HG02678 (cell line): ENCODE data around the gene RSPH6A.
"Not testable (repeated sequence)": the region's sequence is repeated elsewhere in the genome, so short reads cannot be mapped to it uniquely, and the experiment has no call there.

Experiments
- ATAC-seq: cut with Tn5 transposase; IDR thresholded peaks from one replicate; pipeline ENCODE4 v1.9.1; 2021; ENCODE audit warnings: mild to moderate bottlenecking, moderate library complexity; ENCODE audit not compliant: unreplicated experiment

The RSPH6A gene

GRCh38 chr19:45767410-45767880 lies 47.7 kb downstream of the RSPH6A start:
- no peak for ATAC-seq

- no peak for ATAC-seq
Measured at GRCh38 chr19:45766869-45767346, 48.2 kb downstream of the RSPH6A start.

GRCh38 chr19:45766296-45766868 lies 48.7 kb downstream of the RSPH6A start:
- no peak for ATAC-seq

GRCh38 chr19:45765702-45766295 lies 49.3 kb downstream of the RSPH6A start:
- ATAC-seq, result no peak

GRCh38 chr19:45764945-45765701 lies 50.0 kb downstream of the RSPH6A start:
- ATAC-seq, result no peak

- ATAC-seq, result no peak
Measured at GRCh38 chr19:45764475-45764874, 50.6 kb downstream of the RSPH6A start.

- no peak for ATAC-seq
Measured at GRCh38 chr19:45763691-45764294, 51.3 kb downstream of the RSPH6A start.

- no peak for ATAC-seq
Measured at GRCh38 chr19:45762870-45763631, 52.1 kb downstream of the RSPH6A start.

- ATAC-seq, result no peak
Measured at GRCh38 chr19:45761714-45762113, 53.4 kb downstream of the RSPH6A start.

GRCh38 chr19:45758921-45759320 lies 56.2 kb downstream of the RSPH6A start:
- ATAC-seq, result no peak

- ATAC-seq, result no peak
Measured at GRCh38 chr19:45757695-45758094, 57.4 kb downstream of the RSPH6A start.

GRCh38 chr19:45754323-45754722 lies 60.8 kb downstream of the RSPH6A start:
- no peak for ATAC-seq

- no peak for ATAC-seq
Measured at GRCh38 chr19:45753548-45753947, 61.6 kb downstream of the RSPH6A start.

- no peak for ATAC-seq
Measured at GRCh38 chr19:45752639-45753038, 62.5 kb downstream of the RSPH6A start.

- ATAC-seq, result not testable (repeated sequence)
Measured at GRCh38 chr19:45751483-45751882, 63.6 kb downstream of the RSPH6A start.

- ATAC-seq, result no peak
Measured at GRCh38 chr19:45747513-45747912, 67.6 kb downstream of the RSPH6A start.

GRCh38 chr19:45746866-45747265 lies 68.2 kb downstream of the RSPH6A start:
- no peak for ATAC-seq
